Parathyroid adenoma (tissue), 2 donors: Measurements from ENCODE around the gene SLC10A3.

Source experiments
- H2AFZ ChIP-seq: fragments of 300-600 bp; sonication (generic); one replicate; pipeline ENCODE4 v1.7.0; 2017; ENCODE audit warnings: antibody characterized with exemption, mild to moderate bottlenecking
- H3K27ac ChIP-seq: fragments of 300-600 bp; sonication (generic); one replicate; pipeline ENCODE4 v1.7.0; 2017
- H3K27me3 ChIP-seq: fragments of 300-600 bp; sonication (generic); one replicate; pipeline ENCODE4 v1.7.0; 2017; ENCODE audit warnings: low read length; ENCODE audit not compliant: control insufficient read depth, insufficient read depth
- H3K36me3 ChIP-seq: fragments of 300-600 bp; sonication (generic); one replicate; pipeline ENCODE4 v1.7.0; 2017; ENCODE audit warnings: low read length; ENCODE audit not compliant: control insufficient read depth, insufficient read depth
- H3K4me1 ChIP-seq: fragments of 300-600 bp; sonication (generic); one replicate; pipeline ENCODE4 v1.7.0; 2017; ENCODE audit warnings: control low read depth
- H3K4me2 ChIP-seq: fragments of 300-600 bp; sonication (generic); one replicate; pipeline ENCODE4 v1.7.0; 2017; ENCODE audit warnings: low read length
- H3K4me3 ChIP-seq: fragments of 300-600 bp; sonication (generic); one replicate; pipeline ENCODE4 v1.7.0; 2017; ENCODE audit warnings: low read depth, low read length
- H3K79me2 ChIP-seq: fragments of 300-600 bp; sonication (generic); one replicate; pipeline ENCODE4 v1.7.0; 2017; ENCODE audit warnings: control low read depth
- H3K9ac ChIP-seq: fragments of 300-600 bp; sonication (generic); one replicate; pipeline ENCODE4 v1.7.0; 2017; ENCODE audit warnings: mild to moderate bottlenecking
- H3K9me3 ChIP-seq: fragments of 300-600 bp; sonication (generic); one replicate; pipeline ENCODE4 v1.7.0; 2017; ENCODE audit warnings: low read length; ENCODE audit not compliant: control insufficient read depth
- CTCF ChIP-seq: fragments of 300-600 bp; sonication (generic); IDR thresholded peaks from one replicate; pipeline ENCODE4 v1.7.0; 2017; ENCODE audit warnings: antibody characterized with exemption, mild to moderate bottlenecking
- donor health status: primary hyperparathyroidism.

SLC10A3 gene

DNA sequence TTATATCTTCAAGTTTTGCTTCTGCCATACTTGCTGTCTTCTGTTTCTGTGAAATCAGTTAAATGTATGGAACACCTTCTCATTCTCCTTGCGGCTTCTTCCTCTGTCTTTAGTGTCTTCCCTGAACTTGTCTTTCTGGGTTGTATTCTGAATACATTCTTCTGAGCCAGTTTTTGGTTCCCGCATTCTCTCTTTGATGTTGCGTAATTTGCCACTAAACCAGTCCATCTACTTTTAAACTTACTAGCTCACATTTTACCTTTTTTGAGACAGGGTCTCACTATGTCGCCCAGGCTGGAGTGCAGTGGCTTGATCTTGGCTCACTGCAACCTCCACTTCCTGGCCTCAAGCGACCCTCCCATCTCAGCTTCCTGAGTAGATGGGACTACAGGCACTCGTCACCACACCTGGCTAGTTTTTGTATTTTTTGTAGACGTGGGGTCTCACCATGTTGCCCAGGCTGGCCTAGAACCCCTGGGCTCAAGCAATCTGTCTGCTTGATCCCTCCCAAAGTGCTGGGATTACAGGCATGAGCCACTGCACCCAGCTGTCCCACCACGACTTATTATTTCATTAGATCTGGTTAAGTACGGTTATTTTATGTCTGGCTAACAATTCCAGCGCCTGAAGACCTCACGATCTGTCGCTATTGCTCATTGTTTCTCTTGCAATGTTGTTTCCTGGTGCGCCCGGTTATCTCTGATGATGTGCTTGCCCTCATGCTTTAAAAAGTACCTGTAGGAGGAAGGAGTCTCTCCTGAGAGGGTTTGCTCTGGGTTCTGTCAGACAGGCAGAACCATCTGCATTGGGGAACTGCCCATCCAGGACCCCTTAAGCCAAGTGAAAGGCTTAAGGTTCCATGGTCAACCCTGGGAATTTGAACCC is 35.4 kb upstream of the SLC10A3 start:
- Histone ChIP-seq H3K4me2 (no peak overlapping the region), H3K36me3 (no peaks in the 10 kb centered on the region), H3K79me2 (no peaks in the 10 kb centered on the region), H3K4me3 (no peak overlapping the region), H3K9ac (no peak overlapping the region), H3K9me3 (no peaks in the 10 kb centered on the region), H2AFZ (no peak overlapping the region), H3K27ac (no peak overlapping the region), H3K4me1 (peaks cover 3% of the 10 kb centered on the region), H3K27me3 (no peaks in the 10 kb centered on the region)
- TF ChIP-seq CTCF = no peak

GRCh38 chrX:154519389-154519788 is 29.0 kb upstream of the SLC10A3 start:
- Histone ChIP-seq H2AFZ (no peak overlapping the region), H3K36me3 (no peaks in the 10 kb centered on the region), H3K27me3 (no peaks in the 10 kb centered on the region), H3K79me2 (no peaks in the 10 kb centered on the region), H3K27ac (no peak overlapping the region), H3K4me1 (peaks cover 4% of the 10 kb centered on the region), H3K9me3 (no peaks in the 10 kb centered on the region), H3K4me3 (no peak overlapping the region), H3K9ac (no peak overlapping the region), H3K4me2 (no peak overlapping the region)
- no peak for TF ChIP-seq CTCF

GRCh38 chrX:154517101-154517781 is 26.8 kb upstream of the SLC10A3 start:
- no peak overlapping the region for H3K4me2 ChIP-seq
- H3K9ac ChIP-seq = no peak overlapping the region
- peaks cover 4% of the 10 kb centered on the region for H3K4me1 ChIP-seq

GRCh38 chrX:154516656-154517100 is 26.2 kb upstream of the SLC10A3 start:
- no peaks in the 10 kb centered on the region for H3K36me3 ChIP-seq

More at GRCh38 chrX:154517101-154517781, 26.8 kb upstream of the SLC10A3 start:
- no peaks in the 10 kb centered on the region for H3K27me3 ChIP-seq
- no peaks in the 10 kb centered on the region for H3K79me2 ChIP-seq
- H3K9me3 ChIP-seq = no peaks in the 10 kb centered on the region
- H3K27ac ChIP-seq = peak overlapping the region; percentile 75
- H2AFZ ChIP-seq = peak overlapping the region; percentile 87
- H3K4me3 ChIP-seq = no peak overlapping the region
- no peaks in the 10 kb centered on the region for H3K36me3 ChIP-seq
- TF ChIP-seq CTCF = no peak

More at GRCh38 chrX:154516656-154517100, 26.2 kb upstream of the SLC10A3 start:
- peak overlapping the region; percentile 75 for H3K27ac ChIP-seq
- H3K79me2 ChIP-seq = no peaks in the 10 kb centered on the region
- peak overlapping the region; percentile 81 for H3K4me2 ChIP-seq
- H2AFZ ChIP-seq = peak overlapping the region; percentile 87
- H3K4me1 ChIP-seq = peaks cover 4% of the 10 kb centered on the region
- H3K27me3 ChIP-seq = no peaks in the 10 kb centered on the region
- TF ChIP-seq CTCF = no peak
- no peaks in the 10 kb centered on the region for H3K9me3 ChIP-seq
- no peak overlapping the region for H3K9ac ChIP-seq
- peak overlapping the region; percentile 57 for H3K4me3 ChIP-seq
